Stimulated activated effector memory CD8-positive, alpha-beta T cell treated with anti-CD3 and anti-CD28 coated beads, Interleukin-12 subunit alpha, Interleukin-12 subunit beta, amount 100 ng/mL, for 72 hours (primary cell): ENCODE results near the gene TXNRD1.
"Not testable (repeated sequence)": the region's sequence is repeated elsewhere in the genome, so short reads cannot be mapped to it uniquely, and the experiment has no call there.

Experiments
- ATAC-seq: fragments of 150-1000 bp; cut with Tn5 transposase; 2 replicates; pipeline ENCODE4 v1.10.0; 2021
- DNase-seq, 2 donors: peaks; one replicate each; pipeline ENCODE4 v3.0.0; 2021 to 2022; ENCODE audit warnings: low spot score in 2 of 2
- H3K27ac Mint-ChIP-seq: one replicate; pipeline ENCODE4 v1.8.0; 2022; ENCODE audit warnings: mild to moderate bottlenecking, mixed read lengths
- H3K36me3 Mint-ChIP-seq: one replicate; pipeline ENCODE4 v1.8.0; 2022; ENCODE audit warnings: mild to moderate bottlenecking, mixed read lengths
- H3K4me1 Mint-ChIP-seq: one replicate; pipeline ENCODE4 v1.8.0; 2022; ENCODE audit warnings: mixed read lengths
- H3K4me3 Mint-ChIP-seq: one replicate; pipeline ENCODE4 v1.8.0; 2022; ENCODE audit warnings: mild to moderate bottlenecking, mixed read lengths
- H3K9me3 Mint-ChIP-seq: one replicate; pipeline ENCODE4 v1.8.0; 2022; ENCODE audit warnings: mixed read lengths

The TXNRD1 gene

GRCh38 chr12:104218506-104218905, 2.9 kb downstream of the TXNRD1 start:
- H3K36me3 Mint-ChIP-seq, H3K4me3 Mint-ChIP-seq, H3K9me3 Mint-ChIP-seq, DNase-seq, ATAC-seq: not testable (repeated sequence)
- Mint-ChIP-seq H3K27ac (peak overlapping the region; percentile 36), H3K4me1 (peaks cover 41% of the 10 kb centered on the region)

GRCh38 chr12:104218935-104219334, 3.4 kb downstream of the TXNRD1 start:
- peaks cover 45% of the 10 kb centered on the region for H3K4me1 Mint-ChIP-seq
- H3K9me3 Mint-ChIP-seq, result no peaks in the 10 kb centered on the region
- ATAC-seq (peak; percentile 20), DNase-seq (no peak)
- H3K4me3 Mint-ChIP-seq, result no peak overlapping the region
- no peaks in the 10 kb centered on the region for H3K36me3 Mint-ChIP-seq
- H3K27ac Mint-ChIP-seq, result peak overlapping the region; percentile 36

GRCh38 chr12:104219361-104219892, 3.8 kb downstream of the TXNRD1 start:
- Mint-ChIP-seq H3K36me3 (no peaks in the 10 kb centered on the region), H3K4me1 (peaks cover 48% of the 10 kb centered on the region), H3K27ac (peak overlapping the region; percentile 36), H3K9me3 (no peaks in the 10 kb centered on the region), H3K4me3 (peak overlapping the region; percentile 1)
- ATAC-seq (no peak), DNase-seq (no peak)

- peak in 1 of 2 donors; percentile 5 for DNase-seq
- H3K4me3 Mint-ChIP-seq, result peak overlapping the region; percentile 1
Measured at GRCh38 chr12:104219908-104220404, 4.4 kb downstream of the TXNRD1 start.

GRCh38 chr12:104220931-104221330, 5.4 kb downstream of the TXNRD1 start:
- H3K4me1 Mint-ChIP-seq, result peaks cover 41% of the 10 kb centered on the region
- no peaks in the 10 kb centered on the region for H3K36me3 Mint-ChIP-seq

More at GRCh38 chr12:104219908-104220404, 4.4 kb downstream of the TXNRD1 start:
- H3K27ac Mint-ChIP-seq, result peak overlapping the region; percentile 20
- no peaks in the 10 kb centered on the region for H3K36me3 Mint-ChIP-seq
- H3K9me3 Mint-ChIP-seq, result no peaks in the 10 kb centered on the region
- H3K4me1 Mint-ChIP-seq, result peaks cover 48% of the 10 kb centered on the region
- ATAC-seq, result peak; percentile 86

GRCh38 chr12:104222976-104223375, 7.4 kb downstream of the TXNRD1 start:
- Mint-ChIP-seq H3K4me1 (peaks cover 30% of the 10 kb centered on the region), H3K36me3 (no peaks in the 10 kb centered on the region), H3K4me3 (no peak overlapping the region), H3K27ac (no peak overlapping the region), H3K9me3 (no peaks in the 10 kb centered on the region)
- DNase-seq, result no peak
- ATAC-seq, result no peak

More at GRCh38 chr12:104220931-104221330, 5.4 kb downstream of the TXNRD1 start:
- H3K4me3 Mint-ChIP-seq, result no peak overlapping the region
- ATAC-seq (no peak), DNase-seq (no peak)
- H3K27ac Mint-ChIP-seq, result no peak overlapping the region
- H3K9me3 Mint-ChIP-seq, result no peaks in the 10 kb centered on the region

GRCh38 chr12:104223712-104224111, 8.1 kb downstream of the TXNRD1 start:
- no peak for ATAC-seq
- Mint-ChIP-seq H3K27ac (no peak overlapping the region), H3K36me3 (no peaks in the 10 kb centered on the region), H3K4me1 (peaks cover 30% of the 10 kb centered on the region), H3K9me3 (no peaks in the 10 kb centered on the region), H3K4me3 (no peak overlapping the region)
- DNase-seq, result no peak

GRCh38 chr12:104226672-104227071, 11.1 kb downstream of the TXNRD1 start:
- Mint-ChIP-seq H3K27ac (no peak overlapping the region), H3K4me3 (no peak overlapping the region), H3K36me3 (no peaks in the 10 kb centered on the region), H3K4me1 (peaks cover 10% of the 10 kb centered on the region), H3K9me3 (no peaks in the 10 kb centered on the region)
- ATAC-seq (no peak), DNase-seq (no peak)

GRCh38 chr12:104230304-104231095, 14.9 kb downstream of the TXNRD1 start:
- Mint-ChIP-seq H3K36me3 (no peaks in the 10 kb centered on the region), H3K27ac (no peak overlapping the region), H3K4me3 (no peak overlapping the region), H3K9me3 (peaks cover 11% of the 10 kb centered on the region), H3K4me1 (no peaks in the 10 kb centered on the region)
- DNase-seq, result no peak
- no peak for ATAC-seq

GRCh38 chr12:104232609-104233280, 17.2 kb downstream of the TXNRD1 start:
- H3K27ac Mint-ChIP-seq, result no peak overlapping the region
- peaks cover 11% of the 10 kb centered on the region for H3K9me3 Mint-ChIP-seq
- DNase-seq (no peak), ATAC-seq (no peak)
- H3K36me3 Mint-ChIP-seq, result no peaks in the 10 kb centered on the region
- H3K4me1 Mint-ChIP-seq, result no peaks in the 10 kb centered on the region
- no peak overlapping the region for H3K4me3 Mint-ChIP-seq

- no peak overlapping the region for H3K4me3 Mint-ChIP-seq
- H3K4me1 Mint-ChIP-seq, result no peaks in the 10 kb centered on the region
Measured at GRCh38 chr12:104234926-104235499, 19.4 kb downstream of the TXNRD1 start.

GRCh38 chr12:104237930-104238329, 22.4 kb downstream of the TXNRD1 start:
- ATAC-seq, result no peak
- H3K4me3 Mint-ChIP-seq, result no peak overlapping the region
- H3K27ac Mint-ChIP-seq, result no peak overlapping the region
- no peak for DNase-seq
- H3K4me1 Mint-ChIP-seq, result no peaks in the 10 kb centered on the region
- no peaks in the 10 kb centered on the region for H3K36me3 Mint-ChIP-seq
- H3K9me3 Mint-ChIP-seq, result peaks cover 7% of the 10 kb centered on the region

More at GRCh38 chr12:104234926-104235499, 19.4 kb downstream of the TXNRD1 start:
- ATAC-seq (no peak), DNase-seq (no peak)
- H3K9me3 Mint-ChIP-seq, result peaks cover 11% of the 10 kb centered on the region
- no peak overlapping the region for H3K27ac Mint-ChIP-seq
- no peaks in the 10 kb centered on the region for H3K36me3 Mint-ChIP-seq

GRCh38 chr12:104242546-104243206, 27.1 kb downstream of the TXNRD1 start:
- Mint-ChIP-seq H3K27ac (no peak overlapping the region), H3K4me1 (no peaks in the 10 kb centered on the region), H3K9me3 (no peaks in the 10 kb centered on the region), H3K4me3 (no peak overlapping the region), H3K36me3 (no peaks in the 10 kb centered on the region)
- no peak for ATAC-seq
- no peak for DNase-seq

- Mint-ChIP-seq H3K9me3 (no peaks in the 10 kb centered on the region), H3K4me3 (no peak overlapping the region), H3K36me3 (no peaks in the 10 kb centered on the region), H3K27ac (no peak overlapping the region), H3K4me1 (no peaks in the 10 kb centered on the region)
- ATAC-seq (no peak), DNase-seq (no peak)
Measured at GRCh38 chr12:104243551-104243950, 28.0 kb downstream of the TXNRD1 start.

- H3K4me1 Mint-ChIP-seq, result no peaks in the 10 kb centered on the region
- ATAC-seq, result no peak
Measured at GRCh38 chr12:104243971-104244370, 28.4 kb downstream of the TXNRD1 start.

More at GRCh38 chr12:104243971-104244370, 28.4 kb downstream of the TXNRD1 start:
- Mint-ChIP-seq H3K36me3 (no peaks in the 10 kb centered on the region), H3K27ac (no peak overlapping the region), H3K9me3 (no peaks in the 10 kb centered on the region), H3K4me3 (no peak overlapping the region)
- DNase-seq, result no peak
